K562 (cell line): ENCODE results near the gene CCR6. TPM values are rescaled to one million over a fixed set of nuclear protein-coding genes. Genes with fewer than 3 reads are reported as not detected.

Experiments used
- ATAC-seq: fragments of 200-7000 bp; cut with Tn5 transposase; 3 replicates; pipeline ENCODE4 v1.9.1; 2020; ENCODE audit warnings: moderate library complexity
- BruUV-seq: library from RNA; stranded (reverse); fragments of 400-500 nt; replicated peaks from 2 replicates; lab custom pipeline; 2021; lab: Mats Ljungman, UMichigan
- CTCF ChIA-PET: fragments of 300-600 bp; formaldehyde crosslinking; extraction: SDS; loops from one replicate; lab custom pipeline; 2021; ENCODE audit warnings: low intra/inter-chr PET ratio; lab: Yijun Ruan, JAX
- POLR2A ChIA-PET: fragments of 300-600, 350-650 bp; sonication (Branson Sonifier 250); formaldehyde crosslinking; extraction: SDS; loops from one replicate; lab custom pipeline; 2021; ENCODE audit warnings: antibody characterized with exemption, inconsistent platforms; lab: Yijun Ruan, JAX
- DNase-seq, 4 experiments: peaks; one replicate each; pipeline versions ENCODE4 v3.0.0 to v3.0.0-alpha.2; 2011 to 2018; ENCODE audit warnings: low spot score in 3 of 4, mixed read lengths in 3 of 4; ENCODE audit errors: extremely low read depth in 1 of 4
- FAIRE-seq: peaks from 2 replicates; lab custom pipeline; 2011; peaks lifted over from hg19 to GRCh38; lab: Jason Lieb, UNC
- H2AFZ ChIP-seq: 2 replicates; pipeline ENCODE4 v1.6.0; 2011; ENCODE audit warnings: low read depth, low read length, control low read depth, inconsistent platforms
- H3K27ac ChIP-seq: fragments of 200-600 bp; 3 replicates; pipeline ENCODE4 v1.8.0; 2011; ENCODE audit warnings: low read depth, mild to moderate bottlenecking, control low read depth, inconsistent platforms, low read length, moderate library complexity, mixed read lengths; ENCODE audit errors: extremely low read depth
- H3K27me3 ChIP-seq, 2 experiments: fragments of 300-600 bp in 1 of 2; 2 replicates in 1 of 2; 3 replicates in 1 of 2; pipeline versions ENCODE4 v1.6.0 to v1.8.0; 2011; ENCODE audit warnings: inconsistent platforms in 2 of 2, low read length in 2 of 2, mild to moderate bottlenecking in 1 of 2, mixed read lengths in 1 of 2, moderate library complexity in 1 of 2; ENCODE audit not compliant: control insufficient read depth in 2 of 2, insufficient read depth in 2 of 2
- H3K36me3 ChIP-seq: fragments of 300-600 bp; 3 replicates; pipeline ENCODE4 v1.8.0; 2011; ENCODE audit warnings: mild to moderate bottlenecking, low read length, inconsistent platforms; ENCODE audit not compliant: control insufficient read depth, insufficient read depth
- H3K4me1 ChIP-seq, 2 experiments: fragments of 200-600 bp in 1 of 2; replicated peaks in 1 of 2; 2 replicates in 1 of 2; 3 replicates in 1 of 2; pipeline versions ENCODE4 v1.5.1 to v1.8.0; 2011; ENCODE audit warnings: inconsistent platforms in 2 of 2, low read length in 2 of 2, mild to moderate bottlenecking in 1 of 2, mixed read lengths in 1 of 2, moderate library complexity in 1 of 2; ENCODE audit not compliant: control insufficient read depth in 2 of 2, insufficient read depth in 2 of 2
- H3K4me2 ChIP-seq: 2 replicates; pipeline ENCODE4 v1.6.1; 2011; ENCODE audit warnings: low read length, control low read depth, inconsistent platforms, mixed read lengths; ENCODE audit not compliant: insufficient read depth
- H3K4me3 ChIP-seq: fragments of 200-600 bp; sonication (generic), shearing (Covaris generic); 2 replicates; pipeline ENCODE4 v1.5.1; 2016; ENCODE audit warnings: control low read depth, inconsistent platforms
- H3K79me2 ChIP-seq: fragments of 200-600 bp; 3 replicates; pipeline ENCODE4 v1.8.0; 2011; ENCODE audit warnings: low read length, inconsistent platforms; ENCODE audit not compliant: control insufficient read depth, insufficient read depth
- H3K9ac ChIP-seq, 2 experiments: 2 replicates each; pipeline versions ENCODE4 v1.6.0 to v1.6.1; 2011; ENCODE audit warnings: low read depth in 2 of 2, low read length in 2 of 2, control low read depth in 1 of 2, inconsistent platforms in 1 of 2, mild to moderate bottlenecking in 1 of 2, mixed read lengths in 1 of 2; ENCODE audit not compliant: insufficient read depth in 1 of 2
- H3K9me1 ChIP-seq: one replicate; pipeline ENCODE4 v1.6.0; 2011; ENCODE audit warnings: inconsistent platforms, mild to moderate bottlenecking, low read length, moderate library complexity; ENCODE audit not compliant: control insufficient read depth, insufficient read depth
- H3K9me3 ChIP-seq: replicated peaks from 2 replicates; pipeline ENCODE4 v1.5.1; 2011; ENCODE audit warnings: low read depth, low read length, inconsistent platforms; ENCODE audit not compliant: control insufficient read depth, insufficient read depth
- H4K20me1 ChIP-seq: replicated peaks from 2 replicates; pipeline ENCODE4 v1.6.1; 2011; ENCODE audit warnings: low read length, inconsistent platforms, mixed read lengths; ENCODE audit not compliant: control insufficient read depth, insufficient read depth
- CBX3 ChIP-seq, 2 experiments: IDR thresholded peaks; 1 replicate in 1 of 2; 2 replicates in 1 of 2; pipeline ENCODE4 v1.6.1; 2012; ENCODE audit warnings: inconsistent platforms in 2 of 2, low read length in 2 of 2, borderline replicate concordance in 1 of 2, control low read depth in 1 of 2
- CHD7 ChIP-seq: fragments of 200-600 bp; sonication (generic); IDR thresholded peaks from one replicate; pipeline ENCODE4 v1.6.1; 2012; ENCODE audit warnings: mild to moderate bottlenecking, low read depth, low read length, inconsistent platforms
- HDAC3 ChIP-seq: fragments of 450-650 bp; IDR thresholded peaks from 2 replicates; pipeline ENCODE4 v1.6.1; 2018; ENCODE audit warnings: borderline replicate concordance, mild to moderate bottlenecking, moderate library complexity; ENCODE audit not compliant: partially characterized antibody
- NFIC ChIP-seq: fragments of 450-650 bp; IDR thresholded peaks from 2 replicates; pipeline ENCODE4 v1.6.1; 2017; ENCODE audit warnings: mild to moderate bottlenecking, inconsistent platforms
- NR2C1 ChIP-seq, 2 experiments: fragments of 450-650 bp; IDR thresholded peaks; 2 replicates each; pipeline ENCODE4 v1.6.1; 2017; ENCODE audit warnings: mild to moderate bottlenecking in 2 of 2, antibody characterized with exemption in 1 of 2, inconsistent platforms in 1 of 2, missing compliant biosample characterization in 1 of 2, missing genetic modification characterization in 1 of 2
- SMARCE1 ChIP-seq: fragments of 450-650 bp; IDR thresholded peaks from 2 replicates; pipeline ENCODE4 v1.7.1; 2016; ENCODE audit warnings: mild to moderate bottlenecking
- ZNF184 ChIP-seq: sonication (generic); formaldehyde crosslinking; IDR thresholded peaks from 2 replicates; pipeline ENCODE4 v1.5.0; 2020; ENCODE audit warnings: missing genetic modification reagents
- ZNF444 ChIP-seq: fragments of 250-450 bp; sonication (Bioruptor Pico); IDR thresholded peaks from 2 replicates; pipeline ENCODE4 v1.4.0; 2020; ENCODE audit warnings: mild to moderate bottlenecking, moderate library complexity
- ZNF57 ChIP-seq: fragments of 450-650 bp; formaldehyde crosslinking; IDR thresholded peaks from 2 replicates; pipeline ENCODE4 v1.4.0; 2020; ENCODE audit warnings: mild to moderate bottlenecking, moderate library complexity
- WGBS: fragments of 100-300 bp; shearing (Covaris generic); methylation state at CpG from one replicate; pipeline ENCODE4 v1.1.6; 2016; ENCODE audit warnings: low coverage, mixed read lengths; ENCODE audit not compliant: insufficient coverage; ENCODE audit errors: missing lambda C conversion rate; 5-methylcytosine and 5-hydroxymethylcytosine counted together
- in situ Hi-C: fragments of 300-500 bp; cut with MboI; formaldehyde crosslinking; loops from 4 replicates; pipeline ENCODE4 v1.15.0; 2018; ENCODE audit warnings: inconsistent platforms, mixed read lengths
- intact Hi-C: fragments of 100-400 bp; cut with micrococcal nuclease; formaldehyde crosslinking; loops from 2 replicates; pipeline ENCODE4 v1.14.2; 2022
- polyA plus RNA-seq, 8 experiments: library from polyadenylated mRNA; depleted of rRNA in 4 of 8; stranded (reverse) in 5 of 8; unstranded in 3 of 8; fragments of >200 nt; fragmentation: Nextera tagmentation in 2 of 8; fragmentation: Illumina TruSeq in 1 of 8; extraction: Ambion mirVana in 2 of 8; extraction: Trizol in 1 of 8; gene quantifications; 2 replicates each; pipeline versions ENCODE4 v1.2.1 to v1.2.3, GENCODE V29; 2011 to 2014; ENCODE audit warnings: inconsistent platforms in 1 of 8, missing spikeins in 1 of 8
- total RNA-seq, 7 experiments: library from RNA; depleted of rRNA in 6 of 7; stranded (reverse); fragments of >200 nt in 6 of 7; fragmentation: Illumina TruSeq in 2 of 7; extraction: Trizol in 2 of 7; gene quantifications; 2 replicates each; pipeline versions ENCODE4 v1.2.1 to v1.2.3, GENCODE V29; 2011 to 2021; ENCODE audit warnings: low replicate concordance in 1 of 7

The CCR6 gene
- total and polyA plus RNA-seq, 9 of the 15 experiments (the other 6 are each of a cell fraction or from before 2014, with no cell fraction given) = not detected

- POLR2A ChIA-PET = no interaction called here
- Histone ChIP-seq H3K4me2 (no peak overlapping the region), H3K4me1 (peaks cover 0 to under 1% of the 10 kb centered on the region in 2 experiments; a peak in 1 of 5 replicates), H3K36me3 (no peaks in the 10 kb centered on the region), H4K20me1 (no peaks in the 10 kb centered on the region), H3K9ac (no peak overlapping the region), H3K4me3 (no peak overlapping the region), H3K9me3 (no peaks in the 10 kb centered on the region), H3K79me2 (no peaks in the 10 kb centered on the region), H2AFZ (no peak overlapping the region), H3K27ac (no peak overlapping the region), H3K27me3 (peaks cover 34 to 42% of the 10 kb centered on the region in 2 experiments), H3K9me1 (no peaks in the 10 kb centered on the region)
- TF ChIP-seq ZNF57 (CRISPR knock-in tag) (no peak), NR2C1 (IDR thresholded peaks at IDR 0.05) (no peak), NR2C1 (tag; IDR thresholded peaks at IDR 0.05) (no peak), NFIC (no peak), ZNF184 (CRISPR knock-in tag) (no peak), HDAC3 (no peak), ZNF444 (CRISPR knock-in tag) (no peak), CHD7 (no peak), CBX3 (IDR thresholded peaks at IDR 0.05; ENCODE audit: borderline replicate concordance in 1 of 2, low read length in 2 of 2) (no peak), SMARCE1 (no peak)
- in situ Hi-C loops = no loop called here
- no peak for FAIRE-seq
- CTCF ChIA-PET = no interaction called here
- no TSS peak for BruUV-seq
- WGBS = 1% methylated on average over 12 of the region's 12 CpGs
- no peak for DNase-seq
- ATAC-seq = no peak
- intact Hi-C loops = no loop called here
Measured at GRCh38 chr6:167162591-167162990, 39.7 kb downstream of the CCR6 start.
